ENCODE measurements around the gene DRAXIN.

DRAXIN gene

DNA sequence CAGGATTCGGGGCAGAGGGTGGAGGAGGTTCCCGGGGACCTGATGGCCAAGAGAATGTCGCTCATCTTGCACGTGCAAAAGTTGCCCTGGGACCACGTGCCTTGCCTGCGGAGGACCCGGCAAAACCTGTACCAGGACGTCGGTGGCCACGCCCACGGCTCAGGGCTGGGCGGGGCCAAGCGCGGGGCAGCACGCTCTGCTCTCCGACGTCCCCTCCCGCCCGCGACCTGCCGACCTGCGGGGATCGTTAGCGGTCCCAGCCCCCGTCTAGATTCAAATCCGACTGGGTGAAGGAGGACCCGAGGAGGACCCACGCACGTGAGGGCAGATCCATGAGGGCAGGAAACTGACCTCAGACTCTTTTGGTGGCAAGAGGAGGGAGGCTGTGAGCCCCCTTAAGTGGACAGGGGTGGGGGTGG is 70.5 kb downstream of the DRAXIN start, which contains the start of gene C1orf167:
C1orf167 (plus strand) TSS at position 206 of the 419 bp plus-strand sequence. CDS start 2,208 bp downstream, outside the sequence.
- Histone ChIP-seq H2AFZ (ENCODE audit: low read depth, low read length) (no peak within 1 kb of the TSS), H3K9ac (ENCODE audit: low read length) (no peak within 1 kb of the TSS), H3K9me3 (ENCODE audit: insufficient read depth, low read length) (no peaks in the 10 kb centered on the region), H3K4me1 (ENCODE audit: low read length) (no peaks in the 10 kb centered on the region), H3K79me2 (ENCODE audit: low read length) (no peaks in the 10 kb centered on the region), H3K27ac (ENCODE audit: low read length) (no peak within 1 kb of the TSS), H3K4me2 (ENCODE audit: low read length) (no peak within 1 kb of the TSS), H3K4me3 (ENCODE audit: low read length) (no peak within 1 kb of the TSS), H3K36me3 (replicated peaks; ENCODE audit: low read depth, low read length) (no peaks in the 10 kb centered on the region), H4K20me1 (ENCODE audit: insufficient read depth, low read length) (no peaks in the 10 kb centered on the region), H3K27me3 (ENCODE audit: low read depth, low read length) (no peaks in the 10 kb centered on the region)
- TF ChIP-seq EZH2phosphoT487 (IDR thresholded peaks at IDR 0.05; ENCODE audit: low read depth), result no peak
- no peak for TF ChIP-seq CTCF (IDR thresholded peaks at IDR 0.05; ENCODE audit: low read depth, low read length)

GRCh38 chr1:11764115-11764514 is 72.6 kb downstream of the DRAXIN start:
- TF ChIP-seq CTCF (IDR thresholded peaks at IDR 0.05; ENCODE audit: low read depth, low read length), result no peak
- TF ChIP-seq EZH2phosphoT487 (IDR thresholded peaks at IDR 0.05; ENCODE audit: low read depth), result no peak
- H3K79me2 ChIP-seq (ENCODE audit: low read length), result no peaks in the 10 kb centered on the region
- no peaks in the 10 kb centered on the region for H3K9me3 ChIP-seq (ENCODE audit: insufficient read depth, low read length)
- no peaks in the 10 kb centered on the region for H3K27me3 ChIP-seq (ENCODE audit: low read depth, low read length)
- no peaks in the 10 kb centered on the region for H4K20me1 ChIP-seq (ENCODE audit: insufficient read depth, low read length)
- no peaks in the 10 kb centered on the region for H3K36me3 ChIP-seq (replicated peaks; ENCODE audit: low read depth, low read length)
- H3K4me2 ChIP-seq (ENCODE audit: low read length), result no peak overlapping the region
- no peak overlapping the region for H3K27ac ChIP-seq (ENCODE audit: low read length)
- no peak overlapping the region for H3K9ac ChIP-seq (ENCODE audit: low read length)
- no peaks in the 10 kb centered on the region for H3K4me1 ChIP-seq (ENCODE audit: low read length)
- H3K4me3 ChIP-seq (ENCODE audit: low read length), result no peak overlapping the region
- H2AFZ ChIP-seq (ENCODE audit: low read depth, low read length), result no peak overlapping the region

DNA sequence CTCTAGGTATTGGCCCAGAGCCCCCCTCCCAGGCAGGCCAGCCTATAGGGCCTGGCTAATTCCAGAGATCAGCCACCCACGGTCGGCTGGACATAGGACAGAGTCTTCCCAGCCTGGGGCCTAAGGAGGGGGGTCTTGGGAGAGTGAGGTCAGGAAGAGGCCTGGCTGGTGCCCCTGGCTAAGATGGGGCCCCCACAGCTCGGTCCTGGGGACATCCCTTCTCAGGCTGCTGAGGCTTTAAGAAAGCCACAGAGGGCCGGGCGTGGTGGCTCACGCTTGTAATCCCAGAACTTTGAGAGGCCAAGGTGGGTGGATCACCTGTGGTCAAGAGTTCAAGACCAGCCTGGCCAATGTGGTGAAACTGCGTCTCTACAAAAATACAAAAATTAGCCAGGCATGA is 73.0 kb downstream of the DRAXIN start:
- no peaks in the 10 kb centered on the region for H4K20me1 ChIP-seq (ENCODE audit: insufficient read depth, low read length)
- H3K9ac ChIP-seq (ENCODE audit: low read length), result no peak overlapping the region
- no peaks in the 10 kb centered on the region for H3K36me3 ChIP-seq (replicated peaks; ENCODE audit: low read depth, low read length)
- H3K27ac ChIP-seq (ENCODE audit: low read length), result no peak overlapping the region
- H3K4me1 ChIP-seq (ENCODE audit: low read length), result no peaks in the 10 kb centered on the region
- H3K4me2 ChIP-seq (ENCODE audit: low read length), result no peak overlapping the region
- H3K27me3 ChIP-seq (ENCODE audit: low read depth, low read length), result no peaks in the 10 kb centered on the region
- H3K9me3 ChIP-seq (ENCODE audit: insufficient read depth, low read length), result no peaks in the 10 kb centered on the region
- TF ChIP-seq CTCF (IDR thresholded peaks at IDR 0.05; ENCODE audit: low read depth, low read length) (no peak), EZH2phosphoT487 (IDR thresholded peaks at IDR 0.05; ENCODE audit: low read depth) (no peak)
- no peak overlapping the region for H3K4me3 ChIP-seq (ENCODE audit: low read length)
- no peaks in the 10 kb centered on the region for H3K79me2 ChIP-seq (ENCODE audit: low read length)
- H2AFZ ChIP-seq (ENCODE audit: low read depth, low read length), result no peak overlapping the region

DNA sequence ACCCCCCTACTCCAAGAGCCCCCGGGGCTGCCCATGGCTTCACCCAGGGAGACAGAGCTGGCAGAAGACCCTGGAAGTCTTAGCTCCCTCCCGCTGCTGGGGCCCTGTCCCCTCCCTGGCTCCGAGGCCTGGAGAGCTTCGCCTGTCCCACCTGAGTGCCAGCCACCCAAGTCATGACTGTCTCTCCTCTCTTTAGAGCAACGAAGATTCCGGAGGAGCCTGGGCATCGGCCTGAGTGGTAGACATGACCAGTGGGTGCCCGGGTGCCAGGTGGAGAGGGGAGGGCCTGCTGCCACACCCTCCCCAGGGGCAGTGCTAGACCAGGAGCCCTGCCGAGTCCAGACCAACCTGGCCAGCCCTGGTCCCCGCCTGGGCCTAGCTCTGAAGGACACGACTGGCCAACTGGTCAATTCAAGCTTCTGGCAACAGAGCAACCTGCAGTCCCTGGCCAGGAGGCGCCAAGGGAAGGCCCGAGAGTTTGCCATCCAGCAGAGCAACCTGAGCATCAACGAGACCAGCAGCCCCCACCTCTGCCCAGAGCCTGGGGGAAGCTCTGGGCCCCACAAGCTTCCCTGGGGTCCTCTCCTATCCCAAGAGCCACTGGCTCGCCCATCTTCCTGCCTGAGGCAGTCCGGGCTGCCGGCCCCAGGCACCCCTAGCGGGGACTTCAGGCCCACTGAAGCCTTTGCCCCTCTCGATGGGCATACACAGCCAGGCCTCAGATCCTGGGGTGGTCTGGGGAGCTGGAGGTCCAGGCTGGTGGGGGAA is 74.3 kb downstream of the DRAXIN start:
- Histone ChIP-seq H3K9me3 (ENCODE audit: insufficient read depth, low read length) (no peaks in the 10 kb centered on the region), H3K36me3 (replicated peaks; ENCODE audit: low read depth, low read length) (no peaks in the 10 kb centered on the region), H3K27me3 (ENCODE audit: low read depth, low read length) (no peaks in the 10 kb centered on the region), H3K4me3 (ENCODE audit: low read length) (no peak overlapping the region), H3K4me2 (ENCODE audit: low read length) (no peak overlapping the region), H3K79me2 (ENCODE audit: low read length) (no peaks in the 10 kb centered on the region), H3K27ac (ENCODE audit: low read length) (no peak overlapping the region), H3K9ac (ENCODE audit: low read length) (no peak overlapping the region), H3K4me1 (ENCODE audit: low read length) (no peaks in the 10 kb centered on the region), H4K20me1 (ENCODE audit: insufficient read depth, low read length) (no peaks in the 10 kb centered on the region), H2AFZ (ENCODE audit: low read depth, low read length) (no peak overlapping the region)
- TF ChIP-seq CTCF (IDR thresholded peaks at IDR 0.05; ENCODE audit: low read depth, low read length), result no peak
- TF ChIP-seq EZH2phosphoT487 (IDR thresholded peaks at IDR 0.05; ENCODE audit: low read depth), result no peak
